ENCODE data around the gene FAM151A. TPM values are rescaled to one million over a fixed set of nuclear protein-coding genes. Genes with fewer than 3 reads are reported as not detected.

Gene FAM151A
- total RNA-seq, 1 donor from 2014 or later, result not detected

GRCh38 chr1:54575161-54575560 is 48.2 kb downstream of the FAM151A start:
- Mint-ChIP-seq H3K36me3 (ENCODE audit: low read depth) (no peaks in the 10 kb centered on the region), H3K4me1 (ENCODE audit: low read depth) (no peaks in the 10 kb centered on the region), H3K27ac (no peak overlapping the region), H3K27me3 (ENCODE audit: insufficient read depth) (peaks cover 3% of the 10 kb centered on the region), H3K9me3 (no peaks in the 10 kb centered on the region), H3K4me3 (no peak overlapping the region)
- intact Hi-C loops (cut with micrococcal nuclease), result no loop called here
- DNase-seq (ENCODE audit: low spot score), result no peak

GRCh38 chr1:54574158-54574778 is 49.1 kb downstream of the FAM151A start:
- H3K4me1 Mint-ChIP-seq (ENCODE audit: low read depth), result no peaks in the 10 kb centered on the region
- H3K4me3 Mint-ChIP-seq, result no peak overlapping the region
- H3K27ac Mint-ChIP-seq, result no peak overlapping the region
- intact Hi-C loops (cut with micrococcal nuclease), result no loop called here
- H3K36me3 Mint-ChIP-seq (ENCODE audit: low read depth), result no peaks in the 10 kb centered on the region
- no peaks in the 10 kb centered on the region for H3K9me3 Mint-ChIP-seq
- no peak for DNase-seq (ENCODE audit: low spot score)
- peaks cover 3% of the 10 kb centered on the region for H3K27me3 Mint-ChIP-seq (ENCODE audit: insufficient read depth)

GRCh38 chr1:54572542-54572850 is 50.8 kb downstream of the FAM151A start:
- Mint-ChIP-seq H3K4me1 (ENCODE audit: low read depth) (no peaks in the 10 kb centered on the region), H3K4me3 (no peak overlapping the region), H3K27ac (no peak overlapping the region), H3K27me3 (ENCODE audit: insufficient read depth) (no peaks in the 10 kb centered on the region), H3K36me3 (ENCODE audit: low read depth) (no peaks in the 10 kb centered on the region), H3K9me3 (no peaks in the 10 kb centered on the region)
- no peak for DNase-seq (ENCODE audit: low spot score)
- intact Hi-C loops (cut with micrococcal nuclease), result no loop called here

GRCh38 chr1:54571803-54572541 is 51.4 kb downstream of the FAM151A start:
- Mint-ChIP-seq H3K27ac (peak overlapping the region; percentile 26), H3K4me1 (ENCODE audit: low read depth) (no peaks in the 10 kb centered on the region), H3K36me3 (ENCODE audit: low read depth) (no peaks in the 10 kb centered on the region), H3K27me3 (ENCODE audit: insufficient read depth) (no peaks in the 10 kb centered on the region), H3K9me3 (no peaks in the 10 kb centered on the region), H3K4me3 (no peak overlapping the region)
- intact Hi-C loops (cut with micrococcal nuclease), result no loop called here
- DNase-seq (ENCODE audit: low spot score), result no peak

GRCh38 chr1:54571326-54571725 is 52.0 kb downstream of the FAM151A start:
- DNase-seq (ENCODE audit: low spot score), result no peak
- Mint-ChIP-seq H3K4me3 (no peak overlapping the region), H3K9me3 (no peaks in the 10 kb centered on the region), H3K36me3 (ENCODE audit: low read depth) (no peaks in the 10 kb centered on the region), H3K27me3 (ENCODE audit: insufficient read depth) (peaks cover 2% of the 10 kb centered on the region), H3K27ac (no peak overlapping the region), H3K4me1 (ENCODE audit: low read depth) (no peaks in the 10 kb centered on the region)
- intact Hi-C loops (cut with micrococcal nuclease), result no loop called here

GRCh38 chr1:54570161-54570560 is 53.2 kb downstream of the FAM151A start:
- Mint-ChIP-seq H3K4me3 (no peak overlapping the region), H3K27ac (no peak overlapping the region), H3K36me3 (ENCODE audit: low read depth) (no peaks in the 10 kb centered on the region), H3K27me3 (ENCODE audit: insufficient read depth) (peaks cover 3% of the 10 kb centered on the region), H3K4me1 (ENCODE audit: low read depth) (no peaks in the 10 kb centered on the region), H3K9me3 (no peaks in the 10 kb centered on the region)
- intact Hi-C loops (cut with micrococcal nuclease), result no loop called here
- DNase-seq (ENCODE audit: low spot score), result no peak

- H3K36me3 Mint-ChIP-seq (ENCODE audit: low read depth), result no peaks in the 10 kb centered on the region
- no peaks in the 10 kb centered on the region for H3K9me3 Mint-ChIP-seq
- H3K4me1 Mint-ChIP-seq (ENCODE audit: low read depth), result no peaks in the 10 kb centered on the region
- no peak overlapping the region for H3K4me3 Mint-ChIP-seq
- intact Hi-C loops (cut with micrococcal nuclease), result no loop called here
- H3K27ac Mint-ChIP-seq, result no peak overlapping the region
- peaks cover 3% of the 10 kb centered on the region for H3K27me3 Mint-ChIP-seq (ENCODE audit: insufficient read depth)
- no peak for DNase-seq (ENCODE audit: low spot score)
Measured at GRCh38 chr1:54569339-54569738, 54.0 kb downstream of the FAM151A start.

- H3K27ac Mint-ChIP-seq, result no peak overlapping the region
- H3K4me1 Mint-ChIP-seq (ENCODE audit: low read depth), result no peaks in the 10 kb centered on the region
- no peaks in the 10 kb centered on the region for H3K9me3 Mint-ChIP-seq
- DNase-seq (ENCODE audit: low spot score), result no peak
- H3K36me3 Mint-ChIP-seq (ENCODE audit: low read depth), result no peaks in the 10 kb centered on the region
- intact Hi-C loops (cut with micrococcal nuclease), result no loop called here
- H3K4me3 Mint-ChIP-seq, result no peak overlapping the region
- H3K27me3 Mint-ChIP-seq (ENCODE audit: insufficient read depth), result peaks cover 3% of the 10 kb centered on the region
Measured at GRCh38 chr1:54567961-54568360, 55.4 kb downstream of the FAM151A start.

GRCh38 chr1:54566438-54567141 is 56.7 kb downstream of the FAM151A start:
- intact Hi-C loops (cut with micrococcal nuclease), result no loop called here
- Mint-ChIP-seq H3K9me3 (no peaks in the 10 kb centered on the region), H3K36me3 (ENCODE audit: low read depth) (no peaks in the 10 kb centered on the region), H3K27me3 (ENCODE audit: insufficient read depth) (peaks cover 3% of the 10 kb centered on the region), H3K27ac (no peak overlapping the region), H3K4me1 (ENCODE audit: low read depth) (no peaks in the 10 kb centered on the region), H3K4me3 (no peak overlapping the region)
- no peak for DNase-seq (ENCODE audit: low spot score)

- intact Hi-C loops (cut with micrococcal nuclease), result no loop called here
Measured at GRCh38 chr1:54565113-54565501, 58.2 kb downstream of the FAM151A start.

GRCh38 chr1:54564312-54565112 is 58.8 kb downstream of the FAM151A start:
- no peaks in the 10 kb centered on the region for H3K36me3 Mint-ChIP-seq (ENCODE audit: low read depth)
- DNase-seq (ENCODE audit: low spot score), result no peak
- peaks cover 3% of the 10 kb centered on the region for H3K27me3 Mint-ChIP-seq (ENCODE audit: insufficient read depth)
- no peaks in the 10 kb centered on the region for H3K4me1 Mint-ChIP-seq (ENCODE audit: low read depth)
- intact Hi-C loops (cut with micrococcal nuclease), result no loop called here
- no peak overlapping the region for H3K27ac Mint-ChIP-seq
- H3K9me3 Mint-ChIP-seq, result no peaks in the 10 kb centered on the region
- H3K4me3 Mint-ChIP-seq, result no peak overlapping the region

More at GRCh38 chr1:54565113-54565501, 58.2 kb downstream of the FAM151A start:
- no peak overlapping the region for H3K4me3 Mint-ChIP-seq
- no peak overlapping the region for H3K27ac Mint-ChIP-seq
- peaks cover 3% of the 10 kb centered on the region for H3K27me3 Mint-ChIP-seq (ENCODE audit: insufficient read depth)
- no peaks in the 10 kb centered on the region for H3K4me1 Mint-ChIP-seq (ENCODE audit: low read depth)
- no peaks in the 10 kb centered on the region for H3K36me3 Mint-ChIP-seq (ENCODE audit: low read depth)
- no peak for DNase-seq (ENCODE audit: low spot score)
- H3K9me3 Mint-ChIP-seq, result no peaks in the 10 kb centered on the region

- H3K36me3 Mint-ChIP-seq (ENCODE audit: low read depth), result no peaks in the 10 kb centered on the region
- H3K9me3 Mint-ChIP-seq, result peaks cover 4% of the 10 kb centered on the region
- no peaks in the 10 kb centered on the region for H3K4me1 Mint-ChIP-seq (ENCODE audit: low read depth)
- H3K27me3 Mint-ChIP-seq (ENCODE audit: insufficient read depth), result no peaks in the 10 kb centered on the region
- intact Hi-C loops (cut with micrococcal nuclease), result no loop called here
- no peak for DNase-seq (ENCODE audit: low spot score)
- H3K27ac Mint-ChIP-seq, result no peak overlapping the region
- H3K4me3 Mint-ChIP-seq, result no peak overlapping the region
Measured at GRCh38 chr1:54559771-54560231, 63.5 kb downstream of the FAM151A start.

Data from activated T-helper 1 cell treated with anti-CD3 and anti-CD28 coated beads, Interleukin-12 subunit alpha, Interleukin-12 subunit beta, Interleukin-2, Interleukin-4 antibody, amounts not matched to agents 30 ng/mL and 10 ng/mL and 1 ng/mL, durations not matched to agents 14 hours and 24 hours and 36 hours (primary cell).